ENCODE data around the gene IL18RAP.

The IL18RAP gene

DNA sequence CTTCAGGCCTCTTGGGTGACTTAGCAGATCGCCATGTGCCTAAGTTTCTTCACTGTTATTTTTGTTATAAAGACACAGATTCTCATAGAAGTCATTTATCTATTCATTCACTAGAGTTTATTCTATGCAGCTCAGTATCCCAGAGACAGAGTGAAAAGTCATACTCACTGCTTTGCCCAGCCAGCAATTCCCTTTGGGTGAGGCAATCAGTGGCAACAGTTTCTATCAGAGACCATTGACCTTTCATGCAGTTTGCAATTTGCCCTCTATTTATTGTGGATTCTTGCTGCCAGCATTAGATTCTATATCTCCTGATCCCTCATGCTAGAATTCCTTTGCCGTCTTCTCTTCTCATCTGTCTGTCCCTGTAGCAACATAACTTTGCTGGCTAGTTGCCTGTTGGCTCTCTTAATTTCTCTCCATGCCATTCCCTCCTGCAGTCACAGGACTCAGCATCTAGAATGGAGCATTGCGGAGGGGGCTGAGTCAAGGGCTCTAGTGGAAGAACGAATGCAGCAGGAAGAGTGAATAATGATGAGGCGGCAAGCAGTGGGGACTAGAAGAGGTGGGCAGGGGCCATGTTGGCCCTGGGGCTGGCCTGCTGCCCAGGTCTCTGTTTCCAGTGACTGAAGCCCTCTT, 62.3 kb downstream of the IL18RAP start:
- no peak for TF ChIP-seq FOXM1 (IDR thresholded peaks at IDR 0.05; ENCODE audit: borderline replicate concordance)
- ChIA-PET CTCF (interaction anchor here (1.6 kb wide), 1 partner anchor 12 kb away, joined by 9 read pairs; the partner anchor contains the start of gene SLC9A4), POLR2A (no interaction called here)
- DNase-seq (ENCODE audit: extremely low spot score) = no peak

DNA sequence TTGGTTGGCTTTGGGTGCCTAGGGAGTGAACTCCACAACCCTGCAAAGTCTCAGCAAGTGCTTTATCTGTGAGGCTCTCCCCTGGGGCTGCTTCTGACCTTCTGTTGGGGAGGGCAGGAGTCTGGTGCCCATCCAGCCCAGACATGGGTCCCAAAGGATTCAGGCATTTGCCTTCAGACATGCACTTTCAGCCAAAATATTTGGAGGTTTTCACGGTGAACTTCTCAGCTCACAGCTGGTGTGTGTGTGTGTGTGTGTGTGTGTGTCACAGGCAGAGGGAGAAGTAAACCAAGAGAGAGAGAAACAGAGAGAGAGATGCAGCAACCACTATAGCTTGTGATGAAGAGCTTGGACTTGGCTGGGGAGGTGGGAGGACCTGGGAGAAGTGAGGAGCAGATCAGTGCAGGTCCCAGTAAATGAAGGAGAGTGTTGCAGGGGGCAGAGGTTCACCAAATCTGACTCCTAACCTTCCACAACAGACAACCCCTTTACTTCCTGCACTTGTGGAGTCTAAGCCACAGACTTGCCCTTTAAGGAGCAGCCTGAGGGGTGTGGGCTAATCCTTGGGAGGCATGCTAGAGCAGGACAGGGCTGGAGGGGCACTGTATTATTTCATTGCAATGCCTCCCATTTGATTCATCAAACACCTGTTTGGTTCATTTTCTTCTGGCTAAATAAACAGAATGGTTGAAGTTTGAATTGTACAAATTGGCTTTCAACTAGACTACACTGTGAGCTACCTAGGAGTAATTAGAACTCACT, 64.2 kb downstream of the IL18RAP start:
- DNase-seq (ENCODE audit: extremely low spot score) = no peak

DNA sequence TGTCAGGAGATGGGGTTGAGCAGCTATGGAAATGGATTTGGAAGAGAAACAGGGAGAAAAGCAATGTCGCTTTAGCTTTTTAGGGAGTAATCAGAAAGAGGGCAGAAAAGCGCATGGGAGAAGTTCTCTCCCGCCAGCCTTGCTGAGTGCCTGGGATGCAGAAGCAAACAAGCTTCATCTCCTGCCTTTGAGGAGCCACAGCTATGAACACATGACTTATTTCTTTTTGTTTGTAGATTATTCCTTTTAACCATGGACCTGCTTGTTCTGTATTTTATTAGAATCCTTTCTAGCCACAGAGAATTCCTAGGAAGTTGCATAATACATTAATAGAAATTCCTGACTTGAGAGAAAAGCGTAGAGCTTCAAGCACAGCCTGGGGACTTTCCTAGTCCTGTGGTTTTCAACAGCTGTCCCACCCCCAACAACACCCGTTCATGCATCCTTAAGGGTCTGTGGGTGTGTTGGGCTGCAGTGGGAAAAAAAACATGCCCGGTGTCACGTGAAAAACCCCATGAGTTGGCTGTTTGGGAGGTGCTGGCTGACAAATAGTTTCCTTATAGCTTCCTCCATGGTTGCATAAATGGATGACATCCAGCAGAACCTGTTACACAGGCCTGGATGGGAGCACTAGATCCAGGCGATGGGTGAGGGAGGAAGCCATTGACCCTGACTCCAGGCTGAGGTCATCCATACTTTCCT, 65.0 kb downstream of the IL18RAP start:
- no peak for DNase-seq (ENCODE audit: extremely low spot score)
- TF ChIP-seq LEF1 (IDR thresholded peaks at IDR 0.05; ENCODE audit: borderline replicate concordance) (no peak), ZNF384 (IDR thresholded peaks at IDR 0.05) (no peak), FOXA1 (IDR thresholded peaks at IDR 0.05) (no peak), SP1 (IDR thresholded peaks at IDR 0.05) (no peak), ELF4 (IDR thresholded peaks at IDR 0.05) (no peak), CTBP1 (IDR thresholded peaks at IDR 0.05; ENCODE audit: borderline replicate concordance) (no peak), ARNT (IDR thresholded peaks at IDR 0.05) (no peak), TARDBP (IDR thresholded peaks at IDR 0.05) (no peak), FOXK2 (IDR thresholded peaks at IDR 0.05) (no peak), SUZ12 (IDR thresholded peaks at IDR 0.05) (no peak), BHLHE40 (IDR thresholded peaks at IDR 0.05; ENCODE audit: borderline replicate concordance) (no peak), NFRKB (IDR thresholded peaks at IDR 0.05) (no peak), L3MBTL2 (conservative IDR thresholded peaks at IDR 0.05) (no peak), FOXM1 (IDR thresholded peaks at IDR 0.05; ENCODE audit: borderline replicate concordance) (no peak), HDGF (IDR thresholded peaks at IDR 0.05; ENCODE audit: borderline replicate concordance) (no peak)
- TF ChIP-seq, protein P1, sequence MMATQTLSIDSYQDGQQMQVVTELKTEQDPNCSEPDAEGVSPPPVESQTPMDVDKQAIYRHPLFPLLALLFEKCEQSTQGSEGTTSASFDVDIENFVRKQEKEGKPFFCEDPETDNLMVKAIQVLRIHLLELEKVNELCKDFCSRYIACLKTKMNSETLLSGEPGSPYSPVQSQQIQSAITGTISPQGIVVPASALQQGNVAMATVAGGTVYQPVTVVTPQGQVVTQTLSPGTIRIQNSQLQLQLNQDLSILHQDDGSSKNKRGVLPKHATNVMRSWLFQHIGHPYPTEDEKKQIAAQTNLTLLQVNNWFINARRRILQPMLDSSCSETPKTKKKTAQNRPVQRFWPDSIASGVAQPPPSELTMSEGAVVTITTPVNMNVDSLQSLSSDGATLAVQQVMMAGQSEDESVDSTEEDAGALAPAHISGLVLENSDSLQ (IDR thresholded peaks at IDR 0.05) = no peak
- CTCF ChIA-PET = no interaction called here
- POLR2A ChIA-PET = no interaction called here

More for the DNA sequence above, 64.2 kb downstream of the IL18RAP start:
- TF ChIP-seq ELF4 (IDR thresholded peaks at IDR 0.05) (no peak), SP1 (IDR thresholded peaks at IDR 0.05) (no peak), FOXA1 (IDR thresholded peaks at IDR 0.05) (no peak), TARDBP (IDR thresholded peaks at IDR 0.05) (no peak), ZNF384 (IDR thresholded peaks at IDR 0.05) (no peak), FOXM1 (IDR thresholded peaks at IDR 0.05; ENCODE audit: borderline replicate concordance) (no peak), LEF1 (IDR thresholded peaks at IDR 0.05; ENCODE audit: borderline replicate concordance) (no peak), NFRKB (IDR thresholded peaks at IDR 0.05) (no peak)
- ChIA-PET CTCF (interaction anchor here (1.1 kb wide), 1 partner anchor 14 kb away, joined by 3 read pairs; the partner anchor contains the start of gene SLC9A4), POLR2A (no interaction called here)

DNA sequence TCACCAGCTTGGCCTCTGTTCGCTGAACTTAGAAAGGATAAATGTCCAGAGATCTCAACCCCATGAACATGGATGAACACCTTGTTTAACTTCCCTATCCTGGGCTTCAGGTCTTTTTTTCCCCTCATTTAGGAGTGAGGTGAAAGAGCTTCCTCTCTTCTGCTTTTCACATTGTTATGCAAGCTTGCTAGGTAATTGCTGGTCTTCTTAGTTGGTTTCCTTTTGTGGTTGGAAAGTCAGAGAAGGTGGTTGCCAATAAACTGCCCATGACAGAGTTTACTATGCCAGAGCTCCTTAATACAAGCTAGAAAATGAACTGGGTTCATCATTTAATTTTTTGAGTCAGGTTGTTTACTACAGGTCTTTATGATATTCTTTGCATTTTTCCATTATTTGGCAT, 66.7 kb downstream of the IL18RAP start:
- no peak for DNase-seq (ENCODE audit: extremely low spot score)
- TF ChIP-seq TARDBP (IDR thresholded peaks at IDR 0.05) (no peak), SUZ12 (IDR thresholded peaks at IDR 0.05) (no peak), L3MBTL2 (conservative IDR thresholded peaks at IDR 0.05) (no peak), LEF1 (IDR thresholded peaks at IDR 0.05; ENCODE audit: borderline replicate concordance) (no peak), FOXA1 (IDR thresholded peaks at IDR 0.05) (no peak), SP1 (IDR thresholded peaks at IDR 0.05) (no peak), ARNT (IDR thresholded peaks at IDR 0.05) (no peak), ZNF384 (IDR thresholded peaks at IDR 0.05) (no peak)
- TF ChIP-seq, protein P1 (IDR thresholded peaks at IDR 0.05) = no peak
- POLR2A ChIA-PET = no interaction called here
- CTCF ChIA-PET = interaction anchor here (1.1 kb wide), 1 partner anchor 16 kb away, joined by 4 read pairs; the partner anchor contains the start of gene SLC9A4

DNA sequence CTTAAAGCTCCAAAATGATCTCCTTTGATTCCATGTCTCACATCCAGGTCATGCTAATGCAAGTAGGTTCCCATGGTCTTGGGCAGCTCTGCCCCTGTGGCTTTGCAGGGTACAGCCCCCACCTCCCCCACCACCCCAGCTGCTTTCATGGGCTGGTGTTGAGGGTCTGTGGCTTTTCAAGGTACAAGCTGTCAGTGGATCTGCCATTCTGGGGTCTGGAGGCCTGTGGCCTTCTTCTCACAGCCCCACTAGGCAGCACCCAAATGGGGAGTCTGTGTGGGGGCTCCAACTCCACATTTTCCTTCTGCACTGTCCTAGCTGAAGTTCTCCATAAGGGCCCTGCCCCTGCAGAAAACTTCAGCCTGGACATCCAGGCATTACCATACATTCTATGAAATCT, 69.0 kb downstream of the IL18RAP start:
- CTCF ChIA-PET = no interaction called here
- POLR2A ChIA-PET = no interaction called here
- TF ChIP-seq HDGF (IDR thresholded peaks at IDR 0.05; ENCODE audit: borderline replicate concordance) (no peak), FOXA1 (IDR thresholded peaks at IDR 0.05) (no peak), NFRKB (IDR thresholded peaks at IDR 0.05) (no peak), ARNT (IDR thresholded peaks at IDR 0.05) (no peak), CTBP1 (IDR thresholded peaks at IDR 0.05; ENCODE audit: borderline replicate concordance) (no peak), FOXM1 (IDR thresholded peaks at IDR 0.05; ENCODE audit: borderline replicate concordance) (no peak)
- DNase-seq (ENCODE audit: extremely low spot score) = no peak

DNA sequence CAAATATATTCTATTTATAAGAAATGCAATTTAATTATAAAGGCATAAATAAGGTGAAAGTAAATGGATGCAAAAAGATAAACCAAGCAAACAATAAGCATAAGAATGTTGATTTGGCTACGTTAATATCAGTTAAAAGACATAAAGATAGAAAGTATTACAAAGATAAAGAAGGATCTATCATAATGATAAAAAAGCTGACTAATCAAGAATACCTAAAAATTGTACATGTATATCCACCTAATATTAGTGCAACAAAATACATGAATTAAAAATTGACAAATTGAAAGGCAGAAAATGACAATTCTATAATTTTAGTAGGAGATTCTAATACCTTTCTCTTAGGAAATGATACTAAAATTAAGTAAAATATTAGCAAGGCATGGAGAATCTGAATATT, 71.6 kb downstream of the IL18RAP start:
- TF ChIP-seq ZNF384 (IDR thresholded peaks at IDR 0.05) (no peak), CTBP1 (IDR thresholded peaks at IDR 0.05; ENCODE audit: borderline replicate concordance) (no peak), FOXK2 (IDR thresholded peaks at IDR 0.05) (no peak), BHLHE40 (IDR thresholded peaks at IDR 0.05; ENCODE audit: borderline replicate concordance) (no peak), NFRKB (IDR thresholded peaks at IDR 0.05) (no peak), L3MBTL2 (conservative IDR thresholded peaks at IDR 0.05) (no peak), ELF4 (IDR thresholded peaks at IDR 0.05) (no peak), FOXA1 (IDR thresholded peaks at IDR 0.05) (no peak), FOXM1 (IDR thresholded peaks at IDR 0.05; ENCODE audit: borderline replicate concordance) (no peak), SP1 (IDR thresholded peaks at IDR 0.05) (no peak), LEF1 (IDR thresholded peaks at IDR 0.05; ENCODE audit: borderline replicate concordance) (no peak), HDGF (IDR thresholded peaks at IDR 0.05; ENCODE audit: borderline replicate concordance) (no peak), SUZ12 (IDR thresholded peaks at IDR 0.05) (no peak), ARNT (IDR thresholded peaks at IDR 0.05) (no peak), TARDBP (IDR thresholded peaks at IDR 0.05) (no peak)
- TF ChIP-seq, protein P1 (IDR thresholded peaks at IDR 0.05) = no peak
- ChIA-PET POLR2A (no interaction called here), CTCF (no interaction called here)
- DNase-seq (ENCODE audit: extremely low spot score) = no peak

Data from HEK293T (cell line).